GM18868 (cell line): ENCODE measurements around the gene ZFPM1.

Experiments
- ATAC-seq: cut with Tn5 transposase; IDR thresholded peaks from one replicate; pipeline ENCODE4 v1.9.1; 2021; ENCODE audit warnings: mild to moderate bottlenecking, moderate library complexity; ENCODE audit not compliant: unreplicated experiment

The ZFPM1 gene

GRCh38 chr16:88448461-88449266, 4.4 kb upstream of the ZFPM1 start:
- no peak for ATAC-seq

DNA sequence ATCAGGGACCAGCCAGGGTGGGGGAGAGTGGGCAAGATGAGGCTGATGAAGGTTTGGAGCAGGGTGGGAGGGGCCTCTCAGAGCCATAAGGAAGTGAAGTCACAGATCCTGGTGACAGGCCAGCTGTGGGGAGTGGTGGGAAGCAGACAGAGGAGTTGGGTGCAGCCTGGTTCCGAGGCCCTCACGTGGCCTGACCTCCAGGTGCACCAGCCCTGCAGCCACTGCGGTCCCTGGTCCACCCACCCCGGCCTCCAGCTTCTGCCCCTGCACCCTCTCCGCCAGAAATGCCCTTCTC, 3.9 kb upstream of the ZFPM1 start:
- ATAC-seq: no peak

GRCh38 chr16:88451586-88452481, 1.2 kb upstream of the ZFPM1 start:
- ATAC-seq: no peak

- peak; percentile 56 for ATAC-seq
These were observed 431 bp upstream of the ZFPM1 start for GRCh38 chr16:88452482-88453216.

- ATAC-seq: no peak
These were observed 787 bp downstream of the ZFPM1 start for GRCh38 chr16:88453611-88454522.

DNA sequence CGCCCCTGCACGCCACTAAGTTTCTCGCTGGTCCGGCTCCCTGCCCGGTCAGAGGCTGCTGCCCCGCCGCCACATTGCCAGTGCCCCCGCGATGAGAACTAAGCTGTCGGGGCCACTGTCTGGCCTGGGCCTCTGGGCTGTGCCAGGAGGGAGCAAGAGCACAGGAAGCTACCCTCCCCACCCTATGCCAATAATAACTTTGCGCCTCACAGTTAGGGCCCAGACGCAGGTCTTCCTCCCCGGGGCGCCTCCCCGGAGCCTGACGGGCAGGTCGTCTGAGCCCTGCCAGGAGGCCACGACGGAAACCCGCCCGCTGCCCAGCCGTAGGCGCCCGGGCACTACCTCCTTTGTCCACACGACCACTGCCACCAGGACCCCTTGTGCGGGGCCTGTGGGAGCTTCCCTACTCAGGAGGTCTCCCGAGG, 1.5 kb downstream of the ZFPM1 start:
- no peak for ATAC-seq

GRCh38 chr16:88455610-88456355, 2.7 kb downstream of the ZFPM1 start:
- no peak for ATAC-seq

GRCh38 chr16:88456356-88457292, 3.5 kb downstream of the ZFPM1 start:
- no peak for ATAC-seq

DNA sequence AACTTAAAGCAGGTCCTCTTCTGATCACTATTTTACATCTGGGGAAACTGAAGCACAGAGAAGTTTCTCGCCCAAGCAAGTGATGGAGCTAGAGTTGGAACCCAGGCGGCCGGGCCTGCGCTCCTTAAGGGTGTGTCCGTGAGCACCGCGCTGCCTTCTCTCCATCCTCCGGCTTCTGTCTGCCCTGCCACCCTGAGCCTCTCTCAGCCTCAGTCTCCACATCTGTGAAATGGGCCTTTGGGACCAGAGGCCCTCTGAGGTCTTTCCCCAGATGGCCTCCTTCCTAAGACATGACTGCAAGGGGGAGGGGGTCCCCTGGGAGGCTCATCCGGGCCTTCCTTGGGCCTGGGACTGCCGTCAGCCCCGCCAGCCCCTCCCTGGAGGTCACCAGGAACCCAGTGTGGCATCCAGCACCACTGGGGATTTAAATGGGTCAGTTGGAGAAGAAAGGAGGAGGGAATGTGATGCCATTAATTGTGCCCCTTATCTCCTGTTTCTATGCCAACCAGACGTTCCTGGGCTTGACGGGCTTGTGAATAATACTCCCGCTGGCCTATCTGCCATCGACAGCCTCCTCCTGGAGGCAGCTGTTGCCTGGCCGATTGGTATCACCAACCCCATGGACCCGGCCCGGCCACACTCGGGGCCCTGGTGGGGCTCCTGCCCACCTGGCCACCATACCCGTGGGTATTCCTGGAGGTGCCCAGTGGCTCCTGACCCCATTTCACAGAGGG, 5.1 kb downstream of the ZFPM1 start:
- ATAC-seq: no peak

DNA sequence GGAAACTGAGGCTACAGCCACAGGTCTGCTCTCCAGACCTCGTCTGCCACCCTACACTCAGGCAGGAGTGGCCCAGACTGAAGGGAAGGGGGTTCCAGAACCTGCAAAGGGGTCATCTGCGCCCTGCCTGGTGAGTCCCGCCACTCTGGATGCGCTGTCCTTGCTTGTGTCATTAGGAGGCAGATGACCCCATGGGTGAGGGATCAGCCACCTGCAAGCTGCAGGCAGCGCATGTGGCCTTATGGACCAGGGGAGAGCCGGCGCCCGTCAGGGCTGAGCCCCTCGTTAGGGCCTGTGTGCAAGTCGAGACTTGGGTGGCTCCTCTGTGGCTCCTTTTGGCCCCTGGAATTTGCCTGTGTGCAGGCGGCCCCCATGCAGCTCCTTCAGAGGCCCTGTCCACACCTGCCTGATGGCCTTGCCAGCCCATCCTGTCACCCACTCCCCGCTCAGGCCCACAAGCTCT, 5.7 kb downstream of the ZFPM1 start:
- no peak for ATAC-seq

DNA sequence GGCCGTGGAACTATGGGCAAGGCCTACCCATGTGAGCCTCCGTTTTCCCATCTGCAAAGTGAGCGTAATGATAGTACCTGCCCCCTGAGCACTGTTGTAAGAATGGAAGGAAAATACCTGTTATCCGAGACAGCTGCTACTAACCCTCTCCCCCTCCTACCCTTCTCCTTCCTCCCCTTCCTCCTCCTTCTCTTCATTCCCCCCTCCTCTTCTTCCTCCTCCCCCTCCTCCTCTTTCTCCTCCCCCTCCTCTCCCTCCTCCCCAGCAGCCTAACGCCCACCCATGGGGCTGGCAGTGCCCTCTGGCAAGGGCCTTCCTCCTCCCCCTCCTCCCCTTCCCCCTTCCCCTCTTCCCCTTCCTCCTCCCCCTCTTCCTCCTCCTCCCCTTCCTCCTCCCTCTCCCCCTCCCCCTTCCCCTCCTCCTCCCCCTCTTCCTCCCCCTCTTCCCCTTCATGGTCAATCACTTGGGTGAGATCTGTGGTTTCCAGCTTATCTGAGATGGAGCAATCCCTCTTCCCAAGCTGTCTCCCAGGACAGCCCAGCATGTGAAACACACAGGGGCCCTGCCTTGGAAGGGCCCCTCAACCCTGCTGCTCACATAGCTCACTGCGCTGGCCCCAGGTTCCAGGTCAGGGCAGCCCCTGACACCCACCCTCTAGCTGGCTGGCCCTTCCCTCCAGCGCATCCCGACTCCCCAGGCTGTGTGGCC, 6.4 kb downstream of the ZFPM1 start:
- ATAC-seq: no peak

- no peak for ATAC-seq
These were observed 7.6 kb downstream of the ZFPM1 start for GRCh38 chr16:88460496-88461330.

DNA sequence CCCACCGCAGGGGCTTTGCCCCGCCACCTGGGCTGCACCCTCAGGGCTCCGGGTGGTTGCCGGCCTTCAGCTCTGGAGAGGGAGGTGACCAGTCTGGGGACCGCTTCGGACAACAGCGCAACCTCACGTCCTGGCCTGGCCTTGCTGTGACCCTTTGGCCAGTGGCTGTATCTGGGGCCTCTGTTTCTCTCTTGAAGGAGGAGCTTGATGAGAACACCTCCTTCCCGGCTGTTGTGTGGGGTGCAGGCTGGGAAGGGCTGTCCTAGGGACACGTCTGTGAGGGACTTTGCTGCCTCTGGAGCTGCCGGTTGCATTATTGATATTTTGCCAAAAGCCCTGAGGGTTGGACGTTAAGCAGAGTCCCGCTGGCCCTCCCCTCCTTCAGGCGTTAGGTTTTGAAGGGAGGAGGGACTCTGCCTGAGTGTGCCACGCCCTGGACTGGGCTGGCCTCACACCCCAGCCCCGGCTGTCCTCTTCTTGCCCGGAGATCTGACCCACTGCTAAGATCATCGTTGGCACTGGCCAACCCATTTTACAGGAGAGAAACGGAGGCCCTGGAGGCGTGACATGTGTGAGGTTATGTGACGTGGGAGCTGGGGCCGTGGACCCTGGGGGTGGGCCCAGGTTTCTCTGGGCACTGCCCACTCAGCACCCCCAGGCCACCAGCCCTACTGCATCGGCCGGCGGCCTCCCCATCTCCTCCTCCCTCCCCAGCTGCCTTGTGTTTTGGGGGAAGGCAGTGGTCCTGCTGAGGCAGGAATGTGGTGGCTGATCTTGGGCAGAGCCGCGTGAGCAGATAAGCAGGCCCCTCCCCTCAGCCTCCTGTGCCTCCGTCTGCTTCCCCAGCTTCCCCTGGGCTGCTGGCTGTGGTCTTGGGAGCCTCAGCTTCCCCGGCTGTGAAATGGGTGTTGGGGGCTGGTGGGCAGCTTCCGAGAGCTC, 8.5 kb downstream of the ZFPM1 start:
- ATAC-seq: no peak

- ATAC-seq: no peak
These were observed 9.3 kb downstream of the ZFPM1 start for GRCh38 chr16:88462396-88462795.

GRCh38 chr16:88463411-88463810, 10.3 kb downstream of the ZFPM1 start:
- no peak for ATAC-seq
